Left cardiac atrium (tissue), 4 donors: ENCODE measurements around the gene PRLHR. TPM values are rescaled to one million over a fixed set of nuclear protein-coding genes. Genes with fewer than 3 reads are reported as not detected.

Source experiments
- ATAC-seq, 2 donors: fragments of 200-7000 bp; cut with Tn5 transposase; one replicate each; pipeline ENCODE4 v1.9.1; 2020; ENCODE audit warnings: mild to moderate bottlenecking in 2 of 2, moderate library complexity in 2 of 2
- DNase-seq: peaks from one replicate; pipeline ENCODE4 v3.0.0-alpha.2; 2020
- intact Hi-C, 2 donors: fragments of 100-400 bp; cut with DNase I; formaldehyde crosslinking; loops; one replicate each; pipeline versions ENCODE4 v1.14.1 to v1.15.1; 2022 to 2023
- total RNA-seq, 2 donors: library from RNA; stranded (reverse); fragmentation: NEBNext Ultra II Directional; extraction: Animal tissue kit (Norgen Biotek cat#: 25700); gene quantifications; one replicate each; pipeline ENCODE4 v1.2.1, GENCODE V29; 2021
- donor health status: DM: no; HTN: yes; CAD: no.
- donor health status: DM: no; HTN: yes; CAD: no; lungs with severe emphysema.
- donor health status: DM: yes; HTN: yes; CAD: no.
- donor health status: Dilated cardiomyopathy.

PRLHR gene
- total RNA-seq, 2 donors from 2014 or later = not detected

- no peak for ATAC-seq
- DNase-seq = no peak
- intact Hi-C loops = loop anchor here (2.0 to 5.0 kb wide), 2 partner anchors 153 to 235 kb away; no protein-coding TSS in a partner anchor
Measured at GRCh38 chr10:118567701-118568248, 27.7 kb downstream of the PRLHR start.

GRCh38 chr10:118566911-118567310 is 28.5 kb downstream of the PRLHR start:
- ATAC-seq (no peak), DNase-seq (no peak)
- intact Hi-C loops = loop anchor here in 1 of 2 donors (5.0 kb wide), 1 partner anchor 235 kb away; no protein-coding TSS in a partner anchor

GRCh38 chr10:118565301-118566075 is 30.0 kb downstream of the PRLHR start:
- intact Hi-C loops = loop anchor here in 1 of 2 donors (5.0 kb wide), 1 partner anchor 237 kb away; no protein-coding TSS in a partner anchor

GRCh38 chr10:118564652-118565051 is 30.8 kb downstream of the PRLHR start:
- no peak for DNase-seq
- intact Hi-C loops = loop anchor here in 1 of 2 donors (5.0 kb wide), 1 partner anchor 238 kb away; no protein-coding TSS in a partner anchor
- ATAC-seq = no peak

More at GRCh38 chr10:118565301-118566075, 30.0 kb downstream of the PRLHR start:
- no peak for ATAC-seq
- DNase-seq = no peak

GRCh38 chr10:118564114-118564513 is 31.3 kb downstream of the PRLHR start:
- DNase-seq (no peak), ATAC-seq (no peak)
- intact Hi-C loops = no loop called here

GRCh38 chr10:118563373-118563890 is 32.0 kb downstream of the PRLHR start:
- intact Hi-C loops = no loop called here
- no peak for ATAC-seq
- DNase-seq = no peak

- DNase-seq (no peak), ATAC-seq (peak in 1 of 2 donors; percentile 39)
- intact Hi-C loops = no loop called here
Measured at GRCh38 chr10:118562851-118563250, 32.6 kb downstream of the PRLHR start.

- intact Hi-C loops = no loop called here
- no peak for DNase-seq
Measured at GRCh38 chr10:118557946-118558345, 37.5 kb downstream of the PRLHR start.

GRCh38 chr10:118551535-118552100 is 43.8 kb downstream of the PRLHR start:
- ATAC-seq (no peak), DNase-seq (no peak)
- intact Hi-C loops = no loop called here

More at GRCh38 chr10:118557946-118558345, 37.5 kb downstream of the PRLHR start:
- no peak for ATAC-seq

GRCh38 chr10:118547282-118547681 is 48.2 kb downstream of the PRLHR start:
- intact Hi-C loops = loop anchor here in 1 of 2 donors (10.0 kb wide), 1 partner anchor 1052 kb away; no protein-coding TSS in a partner anchor
- no peak for DNase-seq
- no peak for ATAC-seq

GRCh38 chr10:118546479-118546878 is 49.0 kb downstream of the PRLHR start:
- no peak for ATAC-seq
- no peak for DNase-seq
- intact Hi-C loops = loop anchor here in 1 of 2 donors (10.0 kb wide), 1 partner anchor 1052 kb away; no protein-coding TSS in a partner anchor

- intact Hi-C loops = loop anchor here in 1 of 2 donors (10.0 kb wide), 1 partner anchor 1051 kb away; no protein-coding TSS in a partner anchor
- DNase-seq (no peak), ATAC-seq (no peak)
Measured at GRCh38 chr10:118545381-118545780, 50.1 kb downstream of the PRLHR start.

GRCh38 chr10:118544401-118544948 is 51.0 kb downstream of the PRLHR start:
- DNase-seq = no peak
- intact Hi-C loops = loop anchor here in 1 of 2 donors (10.0 kb wide), 1 partner anchor 1050 kb away; no protein-coding TSS in a partner anchor
- no peak for ATAC-seq

GRCh38 chr10:118543714-118544400 is 51.6 kb downstream of the PRLHR start:
- DNase-seq = peak; percentile 35
- ATAC-seq = peak in 1 of 2 donors; percentile 60
- intact Hi-C loops = loop anchor here in 1 of 2 donors (10.0 kb wide), 1 partner anchor 1049 kb away; no protein-coding TSS in a partner anchor

- intact Hi-C loops = loop anchor here in 1 of 2 donors (10.0 kb wide), 1 partner anchor 1048 kb away; no protein-coding TSS in a partner anchor
- ATAC-seq = no peak
- DNase-seq = no peak
Measured at GRCh38 chr10:118542745-118543144, 52.7 kb downstream of the PRLHR start.

GRCh38 chr10:118542205-118542604 is 53.2 kb downstream of the PRLHR start:
- intact Hi-C loops = loop anchor here in 1 of 2 donors (10.0 kb wide), 1 partner anchor 1047 kb away; no protein-coding TSS in a partner anchor
- DNase-seq (no peak), ATAC-seq (no peak)

- DNase-seq = no peak
- no peak for ATAC-seq
- intact Hi-C loops = loop anchor here in 1 of 2 donors (10.0 kb wide), 1 partner anchor 1047 kb away; no protein-coding TSS in a partner anchor
Measured at GRCh38 chr10:118541718-118542117, 53.7 kb downstream of the PRLHR start.
